ENCODE measurements around the gene LPAR1.
"Not testable (repeated sequence)": the region's sequence is repeated elsewhere in the genome, so short reads cannot be mapped to it uniquely, and the experiment has no call there.

DNA sequence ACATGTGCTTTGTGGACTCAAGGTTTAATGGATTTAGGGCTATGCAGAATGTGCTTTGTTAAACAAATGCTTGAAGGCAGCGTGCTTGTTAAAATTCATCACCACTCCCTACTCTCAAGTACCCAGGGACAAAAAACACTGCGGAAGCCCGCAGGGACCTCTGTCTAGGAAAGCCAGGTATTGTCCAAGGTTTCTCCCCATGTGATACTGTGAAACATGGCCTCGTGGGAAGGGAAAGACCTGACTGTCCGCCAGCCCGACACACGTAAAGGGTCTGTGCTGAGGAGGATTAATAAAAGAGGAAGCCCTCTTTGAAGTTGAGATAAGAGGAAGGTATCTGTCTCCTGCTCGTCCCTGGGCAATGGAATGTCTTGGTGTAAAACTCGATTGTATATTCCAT, 211.9 kb downstream of the LPAR1 start:
- TF ChIP-seq, protein P1, sequence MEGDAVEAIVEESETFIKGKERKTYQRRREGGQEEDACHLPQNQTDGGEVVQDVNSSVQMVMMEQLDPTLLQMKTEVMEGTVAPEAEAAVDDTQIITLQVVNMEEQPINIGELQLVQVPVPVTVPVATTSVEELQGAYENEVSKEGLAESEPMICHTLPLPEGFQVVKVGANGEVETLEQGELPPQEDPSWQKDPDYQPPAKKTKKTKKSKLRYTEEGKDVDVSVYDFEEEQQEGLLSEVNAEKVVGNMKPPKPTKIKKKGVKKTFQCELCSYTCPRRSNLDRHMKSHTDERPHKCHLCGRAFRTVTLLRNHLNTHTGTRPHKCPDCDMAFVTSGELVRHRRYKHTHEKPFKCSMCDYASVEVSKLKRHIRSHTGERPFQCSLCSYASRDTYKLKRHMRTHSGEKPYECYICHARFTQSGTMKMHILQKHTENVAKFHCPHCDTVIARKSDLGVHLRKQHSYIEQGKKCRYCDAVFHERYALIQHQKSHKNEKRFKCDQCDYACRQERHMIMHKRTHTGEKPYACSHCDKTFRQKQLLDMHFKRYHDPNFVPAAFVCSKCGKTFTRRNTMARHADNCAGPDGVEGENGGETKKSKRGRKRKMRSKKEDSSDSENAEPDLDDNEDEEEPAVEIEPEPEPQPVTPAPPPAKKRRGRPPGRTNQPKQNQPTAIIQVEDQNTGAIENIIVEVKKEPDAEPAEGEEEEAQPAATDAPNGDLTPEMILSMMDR (IDR thresholded peaks at IDR 0.05; ENCODE audit: insufficient read depth, low read depth, low read length), result not testable (repeated sequence)
- TF ChIP-seq EZH2 (IDR thresholded peaks at IDR 0.05; ENCODE audit: insufficient read depth, low read length), result not testable (repeated sequence)

Measured in astrocyte (in vitro differentiated cells and primary cell).